ENCODE results near the gene TPSG1. TPM values are rescaled to one million over a fixed set of nuclear protein-coding genes. Genes with fewer than 3 reads are reported as not detected.
"Not testable (repeated sequence)": the region's sequence is repeated elsewhere in the genome, so short reads cannot be mapped to it uniquely, and the experiment has no call there.

TPSG1 gene
- total and polyA plus RNA-seq, 2 experiments from 2014 or later, result 0.81 TPM; not detected in 1

GRCh38 chr16:1271380-1271723 lies 46.3 kb upstream of the TPSG1 start (continued):
- TF ChIP-seq ZNF462 (CRISPR knock-in tag; IDR thresholded peaks at IDR 0.05) (no peak), ZNF114 (CRISPR knock-in tag; IDR thresholded peaks at IDR 0.05) (no peak), EZH2phosphoT487 (IDR thresholded peaks at IDR 0.05; ENCODE audit: unreplicated experiment) (no peak), JUNB (IDR thresholded peaks at IDR 0.05; ENCODE audit: unreplicated experiment) (no peak), NANOG (IDR thresholded peaks at IDR 0.05; ENCODE audit: borderline replicate concordance) (no peak), POLR2AphosphoS5 (IDR thresholded peaks at IDR 0.05; ENCODE audit: low read depth) (no peak), STAT1 (IDR thresholded peaks at IDR 0.05; ENCODE audit: unreplicated experiment) (no peak), ETS1 (IDR thresholded peaks at IDR 0.05) (no peak), ZNF331 (CRISPR knock-in tag; IDR thresholded peaks at IDR 0.05; ENCODE audit: low read depth) (no peak)

GRCh38 chr16:1269418-1269817 lies 44.4 kb upstream of the TPSG1 start:
- not testable (repeated sequence) for H3K36me3 ChIP-seq (ENCODE audit: insufficient read depth); H3K27ac ChIP-seq (ENCODE audit: low read depth); H3K4me1 Mint-ChIP-seq; H3K4me1 ChIP-seq (ENCODE audit: insufficient read depth); H3K27ac Mint-ChIP-seq; ATAC-seq; H3K9me2 ChIP-seq (ENCODE audit: insufficient read depth); DNase-seq (ENCODE audit: low spot score); H3K36me3 Mint-ChIP-seq (ENCODE audit: low read depth); H2AFZ ChIP-seq; H3F3A ChIP-seq (replicated peaks; ENCODE audit: low read depth); H3K79me2 ChIP-seq (replicated peaks; ENCODE audit: insufficient read depth); H3K27me3 ChIP-seq (ENCODE audit: insufficient read depth); H4K20me1 ChIP-seq (replicated peaks; ENCODE audit: insufficient read depth); H3K4me2 ChIP-seq
- H3K4me3 ChIP-seq, result 0 out of 2 replicates have a peak overlapping the region, but pooled peaks have one; percentile 36
- Mint-ChIP-seq H3K9me3 (peaks cover 12% of the 10 kb centered on the region), H3K4me3 (peak overlapping the region; percentile 62; the same call in 2 of the 3 replicates), H3K27me3 (ENCODE audit: insufficient read depth, low read depth, poor library complexity) (peaks cover 16% of the 10 kb centered on the region)

Measured in GM23338 (cell line).